Fibroblast of skin of left biceps (primary cell): ENCODE measurements around the gene PGAP6.
"Not testable (repeated sequence)": the region's sequence is repeated elsewhere in the genome, so short reads cannot be mapped to it uniquely, and the experiment has no call there.

Experiments
- DNase-seq, 2 experiments: peaks; one replicate each; pipeline ENCODE4 v3.0.0-alpha.2; 2013; ENCODE audit warnings: low read depth in 2 of 2

PGAP6 gene

GRCh38 chr16:364595-365491 is 16.9 kb downstream of the PGAP6 start:
- no peak for DNase-seq

- no peak for DNase-seq
Measured at GRCh38 chr16:363766-364490, 17.9 kb downstream of the PGAP6 start.

- DNase-seq: no peak
Measured at GRCh38 chr16:363110-363765, 18.5 kb downstream of the PGAP6 start.

- not testable (repeated sequence) for DNase-seq
Measured at GRCh38 chr16:362702-362999, 19.1 kb downstream of the PGAP6 start.

- peak in 1 of 2 experiments; percentile 14 for DNase-seq
Measured at GRCh38 chr16:361872-362701, 19.7 kb downstream of the PGAP6 start.

- no peak for DNase-seq
Measured at GRCh38 chr16:361341-361871, 20.4 kb downstream of the PGAP6 start.

- DNase-seq: no peak
Measured at GRCh38 chr16:360698-361336, 21.0 kb downstream of the PGAP6 start.

GRCh38 chr16:359871-360697 is 21.7 kb downstream of the PGAP6 start:
- no peak for DNase-seq

GRCh38 chr16:359067-359763 is 22.6 kb downstream of the PGAP6 start:
- DNase-seq: no peak

- DNase-seq: no peak
Measured at GRCh38 chr16:356741-357140, 25.0 kb downstream of the PGAP6 start.

GRCh38 chr16:354971-355461 is 26.8 kb downstream of the PGAP6 start:
- DNase-seq: no peak

GRCh38 chr16:354291-354881 is 27.4 kb downstream of the PGAP6 start:
- no peak for DNase-seq

GRCh38 chr16:353404-354290 is 28.1 kb downstream of the PGAP6 start:
- DNase-seq: no peak

GRCh38 chr16:352547-353403 is 29.0 kb downstream of the PGAP6 start, which contains the start of gene AXIN1:
AXIN1 (minus strand) TSS chr16:352723; CDS start chr16:347025, 5,698 bp downstream.
- peak; percentile 78 to 80 for DNase-seq

GRCh38 chr16:351804-352520 is 29.8 kb downstream of the PGAP6 start:
- no peak for DNase-seq

GRCh38 chr16:350203-350602 is 31.6 kb downstream of the PGAP6 start:
- no peak for DNase-seq
